ENCODE results near the gene VPS11. TPM values are rescaled to one million over a fixed set of nuclear protein-coding genes. Genes with fewer than 3 reads are reported as not detected.
A peak's percentile ranks its signal among the peaks of the same experiment; 100 is the strongest.

Gene VPS11
- polyA plus RNA-seq, 3 donors, result 28.6 to 56.6 (median 43.3) TPM

DNA sequence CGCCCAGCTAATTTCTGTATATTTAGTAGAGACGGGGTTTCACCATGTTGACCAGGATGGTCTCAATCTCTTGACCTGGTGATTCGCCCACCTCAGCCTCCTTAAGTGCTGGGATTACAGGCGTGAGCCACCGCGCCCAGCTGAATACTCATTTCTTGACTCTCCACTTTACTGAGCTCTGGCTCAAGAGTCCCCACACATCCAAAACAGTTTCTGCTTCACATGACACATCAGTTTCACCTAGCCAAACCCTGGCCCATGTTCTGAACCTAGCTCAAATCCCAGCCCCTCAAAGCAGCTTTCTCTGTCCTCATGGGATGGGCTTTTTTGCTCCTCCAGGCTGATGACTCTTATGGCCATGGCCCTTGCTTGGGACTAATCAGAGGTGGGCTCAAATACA, 20.4 kb upstream of the VPS11 start:
- H3K4me1 ChIP-seq (ENCODE audit: control insufficient read depth in 1 of 2, insufficient read depth in 2 of 2, low read length in 2 of 2), result no peaks in the 10 kb centered on the region
- H3K9ac ChIP-seq (ENCODE audit: insufficient read depth, low read length, poor library complexity, severe bottlenecking), result no peak overlapping the region
- DNase-seq, result no peak
- H3K79me2 ChIP-seq (ENCODE audit: insufficient read depth, low read length), result no peaks in the 10 kb centered on the region
- TF ChIP-seq, protein P1, sequence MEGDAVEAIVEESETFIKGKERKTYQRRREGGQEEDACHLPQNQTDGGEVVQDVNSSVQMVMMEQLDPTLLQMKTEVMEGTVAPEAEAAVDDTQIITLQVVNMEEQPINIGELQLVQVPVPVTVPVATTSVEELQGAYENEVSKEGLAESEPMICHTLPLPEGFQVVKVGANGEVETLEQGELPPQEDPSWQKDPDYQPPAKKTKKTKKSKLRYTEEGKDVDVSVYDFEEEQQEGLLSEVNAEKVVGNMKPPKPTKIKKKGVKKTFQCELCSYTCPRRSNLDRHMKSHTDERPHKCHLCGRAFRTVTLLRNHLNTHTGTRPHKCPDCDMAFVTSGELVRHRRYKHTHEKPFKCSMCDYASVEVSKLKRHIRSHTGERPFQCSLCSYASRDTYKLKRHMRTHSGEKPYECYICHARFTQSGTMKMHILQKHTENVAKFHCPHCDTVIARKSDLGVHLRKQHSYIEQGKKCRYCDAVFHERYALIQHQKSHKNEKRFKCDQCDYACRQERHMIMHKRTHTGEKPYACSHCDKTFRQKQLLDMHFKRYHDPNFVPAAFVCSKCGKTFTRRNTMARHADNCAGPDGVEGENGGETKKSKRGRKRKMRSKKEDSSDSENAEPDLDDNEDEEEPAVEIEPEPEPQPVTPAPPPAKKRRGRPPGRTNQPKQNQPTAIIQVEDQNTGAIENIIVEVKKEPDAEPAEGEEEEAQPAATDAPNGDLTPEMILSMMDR (IDR thresholded peaks at IDR 0.05), result no peak
- H4K20me1 ChIP-seq (ENCODE audit: insufficient read depth, low read length), result no peaks in the 10 kb centered on the region
- H3K4me3 Mint-ChIP-seq, result no peak overlapping the region
- H3K4me1 Mint-ChIP-seq, result no peaks in the 10 kb centered on the region
- no peak overlapping the region for H3K4me2 ChIP-seq (replicated peaks; ENCODE audit: extremely low read depth, low read length, poor library complexity, severe bottlenecking)
- H3K9me3 ChIP-seq (replicated peaks in 1 of 2; ENCODE audit: control insufficient read depth in 1 of 2, insufficient read depth in 1 of 2, low read length in 2 of 2), result no peaks in the 10 kb centered on the region
- H2AFZ ChIP-seq (ENCODE audit: insufficient read depth, low read depth, low read length, poor library complexity, severe bottlenecking), result no peak overlapping the region
- no peak overlapping the region for H3K27ac ChIP-seq (ENCODE audit: low read depth in 1 of 2, low read length in 2 of 2)
- peaks cover 72 to 81% of the 10 kb centered on the region in 2 donors for H3K36me3 Mint-ChIP-seq
- H3K27me3 ChIP-seq (ENCODE audit: control insufficient read depth in 2 of 2, insufficient read depth in 2 of 2, low read length in 2 of 2), result no peaks in the 10 kb centered on the region
- H3K4me3 ChIP-seq (replicated peaks in 1 of 3; ENCODE audit: low read depth in 2 of 3, low read length in 3 of 3), result no peak overlapping the region
- intact Hi-C loops (cut with micrococcal nuclease), result no loop called here
- peaks cover 53 to 80% of the 10 kb centered on the region in 2 donors for H3K36me3 ChIP-seq (replicated peaks in 1 of 2; ENCODE audit: control insufficient read depth in 1 of 2, insufficient read depth in 2 of 2, low read length in 2 of 2)
- H3K27ac Mint-ChIP-seq, result no peak overlapping the region
- H3K9me3 Mint-ChIP-seq, result no peaks in the 10 kb centered on the region
- no peaks in the 10 kb centered on the region for H3K27me3 Mint-ChIP-seq (ENCODE audit: low read depth in 3 of 3)
- 100% methylated on average over 4 of the region's 6 CpGs for WGBS (ENCODE audit: insufficient coverage)

DNA sequence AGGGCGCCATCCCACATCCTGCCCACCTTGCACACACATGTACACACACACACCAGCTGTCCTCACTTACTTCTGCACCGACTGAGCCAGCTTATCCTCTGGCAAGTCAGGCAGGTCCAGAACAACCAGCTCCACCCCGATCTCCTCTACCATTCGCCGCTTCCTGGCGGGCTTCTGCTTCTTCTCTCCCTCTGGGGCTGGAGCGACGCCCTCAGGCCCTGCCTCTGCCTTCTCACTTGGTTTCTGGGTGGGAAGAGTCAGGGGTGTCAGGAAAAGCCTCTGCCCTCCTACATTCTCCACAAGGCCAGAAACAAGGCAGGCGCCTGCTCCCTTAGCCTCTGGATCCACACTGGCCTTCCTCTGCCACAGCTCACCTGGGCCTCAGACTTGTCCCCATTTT, 19.0 kb upstream of the VPS11 start:
- no peaks in the 10 kb centered on the region for H4K20me1 ChIP-seq (ENCODE audit: insufficient read depth, low read length)
- Mint-ChIP-seq H3K4me1 (no peaks in the 10 kb centered on the region), H3K36me3 (peaks cover 86 to 96% of the 10 kb centered on the region in 2 donors), H3K27me3 (ENCODE audit: low read depth in 3 of 3) (peaks cover 0 to 1% (median 0%) of the 10 kb centered on the region in 3 donors), H3K9me3 (no peaks in the 10 kb centered on the region), H3K27ac (peak overlapping the region in 1 of 7 donors; percentile 60), H3K4me3 (no peak overlapping the region)
- H3K79me2 ChIP-seq (ENCODE audit: insufficient read depth, low read length), result no peaks in the 10 kb centered on the region
- H3K4me3 ChIP-seq (replicated peaks in 1 of 3; ENCODE audit: low read depth in 2 of 3, low read length in 3 of 3), result no peak overlapping the region
- TF ChIP-seq, protein P1 (IDR thresholded peaks at IDR 0.05), result no peak
- H3K9me3 ChIP-seq (replicated peaks in 1 of 2; ENCODE audit: control insufficient read depth in 1 of 2, insufficient read depth in 1 of 2, low read length in 2 of 2), result no peaks in the 10 kb centered on the region
- H3K4me2 ChIP-seq (replicated peaks; ENCODE audit: extremely low read depth, low read length, poor library complexity, severe bottlenecking), result no peak overlapping the region
- H2AFZ ChIP-seq (ENCODE audit: insufficient read depth, low read depth, low read length, poor library complexity, severe bottlenecking), result no peak overlapping the region
- no peak overlapping the region for H3K9ac ChIP-seq (ENCODE audit: insufficient read depth, low read length, poor library complexity, severe bottlenecking)
- no peak overlapping the region for H3K27ac ChIP-seq (ENCODE audit: low read depth in 1 of 2, low read length in 2 of 2)
- H3K27me3 ChIP-seq (ENCODE audit: control insufficient read depth in 2 of 2, insufficient read depth in 2 of 2, low read length in 2 of 2), result no peaks in the 10 kb centered on the region
- H3K36me3 ChIP-seq (replicated peaks in 1 of 2; ENCODE audit: control insufficient read depth in 1 of 2, insufficient read depth in 2 of 2, low read length in 2 of 2), result peaks cover 64 to 95% of the 10 kb centered on the region in 2 donors
- WGBS (ENCODE audit: insufficient coverage), result no CpG with 5 or more reads among the region's 9 CpGs
- H3K4me1 ChIP-seq (ENCODE audit: control insufficient read depth in 1 of 2, insufficient read depth in 2 of 2, low read length in 2 of 2), result no peaks in the 10 kb centered on the region
- intact Hi-C loops (cut with micrococcal nuclease), result no loop called here
- DNase-seq, result peak in 1 of 3 donors; percentile 2

Data from CD14-positive monocyte (primary cell).